ENCODE results near the gene NRL.

- peak in 1 of 2 donors; percentile 6 for TF ChIP-seq EGR1 (IDR thresholded peaks at IDR 0.05; ENCODE audit: low read depth in 2 of 2)
- TF ChIP-seq CTCF (IDR thresholded peaks at IDR 0.05; ENCODE audit: low read depth, low read length, missing input control): no peak
- TF ChIP-seq RXRA (IDR thresholded peaks at IDR 0.05): peak; percentile 57 to 58
- TF ChIP-seq RAD21 (IDR thresholded peaks at IDR 0.05): peak in 1 of 2 donors; percentile 40
- TF ChIP-seq ATF3 (IDR thresholded peaks at IDR 0.05): no peak
- TF ChIP-seq GABPA (IDR thresholded peaks at IDR 0.05 in 1 of 2, conservative IDR thresholded peaks at IDR 0.05 in 1 of 2): peak; percentile 60 to 86
- no peak for TF ChIP-seq MAX (IDR thresholded peaks at IDR 0.05)
- TF ChIP-seq HNF4A (conservative IDR thresholded peaks at IDR 0.05): peak in 1 of 2 donors; percentile 35
- peak; percentile 72 for TF ChIP-seq TAF1 (conservative IDR thresholded peaks at IDR 0.05)
- TF ChIP-seq SP1 (IDR thresholded peaks at IDR 0.05): peak; percentile 77
- no peak for TF ChIP-seq FOXA1 (IDR thresholded peaks at IDR 0.05)
These were observed 32.4 kb upstream of the NRL start, which contains the start of gene RNF31 for GRCh38 chr14:24146978-24147760.
